ENCODE data around the gene LMTK2.
A peak's percentile ranks its signal among the peaks of the same experiment; 100 is the strongest.

The LMTK2 gene

GRCh38 chr7:98250789-98251188 lies 144.1 kb downstream of the LMTK2 start:
- DNase-seq (ENCODE audit: low read depth) = no peak
- TF ChIP-seq, protein P1, sequence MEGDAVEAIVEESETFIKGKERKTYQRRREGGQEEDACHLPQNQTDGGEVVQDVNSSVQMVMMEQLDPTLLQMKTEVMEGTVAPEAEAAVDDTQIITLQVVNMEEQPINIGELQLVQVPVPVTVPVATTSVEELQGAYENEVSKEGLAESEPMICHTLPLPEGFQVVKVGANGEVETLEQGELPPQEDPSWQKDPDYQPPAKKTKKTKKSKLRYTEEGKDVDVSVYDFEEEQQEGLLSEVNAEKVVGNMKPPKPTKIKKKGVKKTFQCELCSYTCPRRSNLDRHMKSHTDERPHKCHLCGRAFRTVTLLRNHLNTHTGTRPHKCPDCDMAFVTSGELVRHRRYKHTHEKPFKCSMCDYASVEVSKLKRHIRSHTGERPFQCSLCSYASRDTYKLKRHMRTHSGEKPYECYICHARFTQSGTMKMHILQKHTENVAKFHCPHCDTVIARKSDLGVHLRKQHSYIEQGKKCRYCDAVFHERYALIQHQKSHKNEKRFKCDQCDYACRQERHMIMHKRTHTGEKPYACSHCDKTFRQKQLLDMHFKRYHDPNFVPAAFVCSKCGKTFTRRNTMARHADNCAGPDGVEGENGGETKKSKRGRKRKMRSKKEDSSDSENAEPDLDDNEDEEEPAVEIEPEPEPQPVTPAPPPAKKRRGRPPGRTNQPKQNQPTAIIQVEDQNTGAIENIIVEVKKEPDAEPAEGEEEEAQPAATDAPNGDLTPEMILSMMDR (IDR thresholded peaks at IDR 0.05; ENCODE audit: low read length, missing control alignments) = no peak
- H3K4me3 ChIP-seq (replicated peaks; ENCODE audit: low read depth, low read length) = peak overlapping the region; percentile 90

DNA sequence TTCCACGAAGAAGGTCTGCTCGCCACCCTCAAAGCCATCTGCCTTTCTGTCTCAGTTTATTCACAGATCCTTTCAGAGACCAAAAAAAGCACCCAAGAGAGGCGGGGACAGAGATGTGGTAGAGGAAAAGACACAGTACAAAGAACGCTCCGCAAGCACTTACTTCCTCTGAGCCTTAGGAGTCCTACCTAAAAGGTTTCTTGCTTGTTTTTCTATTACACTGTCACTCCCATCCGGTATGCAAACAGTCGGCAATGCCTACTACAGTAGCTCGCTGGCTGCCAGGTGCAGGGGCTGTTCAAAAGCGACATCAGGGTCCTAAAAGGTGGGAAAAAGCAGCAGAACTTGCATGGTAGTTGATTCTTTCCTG lies 144.6 kb downstream of the LMTK2 start:
- no peak for DNase-seq (ENCODE audit: low read depth)
- TF ChIP-seq, protein P1 (IDR thresholded peaks at IDR 0.05; ENCODE audit: low read length, missing control alignments) = no peak
- H3K4me3 ChIP-seq (replicated peaks; ENCODE audit: low read depth, low read length) = peak overlapping the region; percentile 90

- TF ChIP-seq, protein P1 (IDR thresholded peaks at IDR 0.05; ENCODE audit: low read length, missing control alignments) = no peak
- H3K4me3 ChIP-seq (replicated peaks; ENCODE audit: low read depth, low read length) = peak within 1 kb of the TSS; percentile 90
- DNase-seq (ENCODE audit: low read depth) = peak; percentile 91
Measured at GRCh38 chr7:98251601-98252424, 145.2 kb downstream of the LMTK2 start, which contains the start of gene TECPR1. TSS of gene TECPR1 (minus strand) at chr7:98252232. CDS start at chr7:98246146, 6,086 bp downstream.

GRCh38 chr7:98252425-98253054 lies 145.9 kb downstream of the LMTK2 start:
- TF ChIP-seq, protein P1 (IDR thresholded peaks at IDR 0.05; ENCODE audit: low read length, missing control alignments) = no peak
- DNase-seq (ENCODE audit: low read depth) = no peak

DNA sequence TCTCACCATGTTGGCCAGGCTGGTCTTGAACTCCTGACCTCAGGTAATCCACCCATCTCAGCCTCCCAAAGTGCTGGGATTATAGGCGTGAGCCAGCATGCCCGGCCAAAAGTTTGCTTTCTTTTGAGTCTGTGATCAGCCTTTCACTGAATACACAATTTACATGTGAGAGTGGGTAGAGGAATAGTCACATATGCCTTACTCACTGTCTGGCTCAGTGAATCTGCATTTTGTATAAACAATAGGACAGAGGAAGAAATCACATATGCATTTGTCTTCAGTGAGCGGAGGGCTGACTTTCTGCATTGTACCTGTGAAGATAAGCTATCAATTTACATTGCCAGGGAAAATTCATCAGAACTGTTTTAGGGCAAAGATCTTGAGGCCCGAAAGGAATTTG lies 147.9 kb downstream of the LMTK2 start:
- TF ChIP-seq, protein P1 (IDR thresholded peaks at IDR 0.05; ENCODE audit: low read length, missing control alignments) = no peak
- no peak overlapping the region for H3K4me3 ChIP-seq (replicated peaks; ENCODE audit: low read depth, low read length)
- DNase-seq (ENCODE audit: low read depth) = no peak

More at GRCh38 chr7:98252425-98253054, 145.9 kb downstream of the LMTK2 start:
- H3K4me3 ChIP-seq (replicated peaks; ENCODE audit: low read depth, low read length) = peak overlapping the region; percentile 90

DNA sequence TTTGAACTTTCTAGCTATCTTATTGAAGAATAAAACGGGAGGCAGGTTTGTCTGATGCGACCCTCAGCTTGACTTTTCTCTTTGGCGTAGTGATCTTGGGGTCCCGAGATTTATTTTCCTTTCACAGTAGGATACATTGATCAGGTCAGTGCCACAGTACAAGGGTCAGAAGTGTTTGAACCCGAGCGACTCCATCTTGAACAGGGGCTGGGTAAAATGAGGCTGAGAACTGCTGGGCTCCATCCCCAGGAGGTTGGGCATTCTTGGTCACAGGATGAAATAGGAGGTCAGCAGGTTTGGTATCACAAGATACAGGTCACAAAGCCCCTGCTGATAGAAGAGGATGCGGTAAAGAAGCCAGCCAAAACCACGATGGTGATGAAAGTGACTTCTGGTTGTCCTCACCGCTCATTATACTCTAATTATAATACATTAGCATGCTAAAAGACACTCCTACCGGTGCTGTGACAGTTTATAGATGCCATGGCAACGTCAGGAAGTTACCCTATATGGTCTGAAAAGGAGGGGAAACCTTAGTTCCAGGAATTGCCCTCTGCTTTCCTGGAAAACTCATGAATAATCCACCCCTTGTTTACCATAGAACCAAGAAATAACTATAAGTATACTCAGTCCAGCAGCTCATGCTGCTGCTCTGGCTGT lies 148.4 kb downstream of the LMTK2 start:
- H3K4me3 ChIP-seq (replicated peaks; ENCODE audit: low read depth, low read length) = no peak overlapping the region
- DNase-seq (ENCODE audit: low read depth) = no peak
- TF ChIP-seq, protein P1 (IDR thresholded peaks at IDR 0.05; ENCODE audit: low read length, missing control alignments) = no peak

Measured in fibroblast of pulmonary artery (primary cell).